ENCODE measurements around the gene CHD2. TPM values are rescaled to one million over a fixed set of nuclear protein-coding genes. Genes with fewer than 3 reads are reported as not detected.

Gene CHD2
- total RNA-seq, 1 donor from 2014 or later, result 93.4 TPM

- DNase-seq (ENCODE audit: low read depth, low spot score), result no peak
- Mint-ChIP-seq H3K4me3 (no peak overlapping the region), H3K36me3 (ENCODE audit: low read depth) (peaks cover 17% of the 10 kb centered on the region), H3K4me1 (peaks cover 26% of the 10 kb centered on the region), H3K27ac (ENCODE audit: unreplicated experiment) (no peak overlapping the region), H3K9me3 (peaks cover 2% of the 10 kb centered on the region), H3K27me3 (ENCODE audit: low read depth) (peaks cover 3% of the 10 kb centered on the region)
- TF ChIP-seq CTCF (conservative IDR thresholded peaks at IDR 0.05), result no peak
These were observed 21.3 kb downstream of the CHD2 start for GRCh38 chr15:92921215-92922131.

DNA sequence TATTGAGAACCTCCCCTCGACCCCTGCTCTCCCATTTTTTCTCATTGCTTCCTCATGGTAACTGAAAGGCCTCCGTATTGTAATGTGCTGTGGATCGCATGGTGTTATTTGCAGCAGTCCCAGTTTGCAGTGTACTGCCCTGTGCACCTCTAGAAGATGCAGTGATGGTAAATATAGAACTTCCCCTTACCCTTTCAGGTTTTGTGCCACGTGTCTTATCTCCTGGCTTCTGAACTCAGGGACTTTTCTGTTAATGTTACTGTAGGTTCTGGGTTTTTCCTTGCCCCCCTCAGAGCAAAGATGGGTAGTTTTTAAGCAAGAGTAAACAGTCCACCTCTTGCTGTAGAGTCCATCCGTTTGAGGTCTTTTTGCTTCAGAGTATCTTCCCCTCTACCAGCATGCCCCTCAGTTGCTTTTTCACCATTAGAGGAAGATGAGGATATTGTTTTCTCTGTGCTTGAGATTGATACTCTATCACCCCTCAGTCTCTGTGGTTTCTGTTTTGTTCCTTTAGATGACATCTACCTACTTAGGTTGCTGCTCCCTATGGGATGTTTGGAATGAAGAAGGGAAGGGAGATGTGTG, 22.4 kb downstream of the CHD2 start:
- TF ChIP-seq CTCF (conservative IDR thresholded peaks at IDR 0.05), result no peak
- Mint-ChIP-seq H3K4me3 (no peak overlapping the region), H3K36me3 (ENCODE audit: low read depth) (peaks cover 17% of the 10 kb centered on the region), H3K9me3 (peaks cover 2% of the 10 kb centered on the region), H3K27me3 (ENCODE audit: low read depth) (peaks cover 3% of the 10 kb centered on the region), H3K4me1 (peaks cover 24% of the 10 kb centered on the region), H3K27ac (ENCODE audit: unreplicated experiment) (peak overlapping the region; percentile 32)
- DNase-seq (ENCODE audit: low read depth, low spot score), result no peak

DNA sequence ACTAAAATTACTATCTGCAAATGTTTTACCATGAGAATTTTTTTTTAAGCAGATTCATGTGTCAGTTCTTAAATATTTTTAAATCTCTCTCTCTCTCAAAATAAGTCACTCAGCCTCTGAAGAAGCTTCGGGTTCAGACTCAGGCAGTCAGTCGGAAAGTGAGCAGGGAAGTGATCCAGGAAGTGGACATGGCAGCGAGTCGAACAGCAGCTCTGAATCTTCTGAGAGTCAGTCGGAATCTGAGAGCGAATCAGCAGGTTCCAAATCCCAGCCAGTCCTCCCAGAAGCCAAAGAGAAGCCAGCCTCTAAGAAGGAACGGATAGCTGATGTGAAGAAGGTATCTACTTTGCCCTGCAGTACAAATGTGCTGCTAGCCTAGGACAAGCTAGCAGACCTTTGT, 24.1 kb downstream of the CHD2 start:
- DNase-seq (ENCODE audit: low read depth, low spot score), result no peak
- peaks cover 19% of the 10 kb centered on the region for H3K36me3 Mint-ChIP-seq (ENCODE audit: low read depth)
- TF ChIP-seq CTCF (conservative IDR thresholded peaks at IDR 0.05), result no peak
- no peak overlapping the region for H3K27ac Mint-ChIP-seq (ENCODE audit: unreplicated experiment)
- H3K4me3 Mint-ChIP-seq, result no peak overlapping the region
- no peaks in the 10 kb centered on the region for H3K27me3 Mint-ChIP-seq (ENCODE audit: low read depth)
- peaks cover 23% of the 10 kb centered on the region for H3K4me1 Mint-ChIP-seq
- H3K9me3 Mint-ChIP-seq, result no peaks in the 10 kb centered on the region

DNA sequence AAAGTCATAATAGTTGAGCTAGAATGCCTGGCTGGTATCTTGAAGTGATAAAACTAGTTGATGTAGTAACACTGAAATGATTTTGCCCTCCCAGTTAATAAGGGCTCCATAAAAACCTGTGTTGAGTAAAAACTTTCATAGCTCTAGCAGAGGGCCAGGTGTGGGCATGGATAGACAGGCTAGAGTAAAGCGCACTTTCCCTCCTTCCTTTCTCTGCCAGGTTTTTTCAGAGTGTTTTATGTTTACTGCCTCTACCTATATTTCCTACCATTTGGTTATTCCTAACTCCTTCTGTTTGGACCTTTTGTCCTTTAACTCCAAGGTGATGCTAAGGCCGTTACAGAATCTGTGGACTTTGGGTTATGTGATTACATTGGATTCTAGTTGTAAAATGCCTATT, 25.3 kb downstream of the CHD2 start:
- Mint-ChIP-seq H3K4me1 (peaks cover 16% of the 10 kb centered on the region), H3K27me3 (ENCODE audit: low read depth) (no peaks in the 10 kb centered on the region), H3K4me3 (no peak overlapping the region), H3K9me3 (no peaks in the 10 kb centered on the region), H3K27ac (ENCODE audit: unreplicated experiment) (no peak overlapping the region), H3K36me3 (ENCODE audit: low read depth) (peaks cover 19% of the 10 kb centered on the region)
- DNase-seq (ENCODE audit: low read depth, low spot score), result no peak
- no peak for TF ChIP-seq CTCF (conservative IDR thresholded peaks at IDR 0.05)

DNA sequence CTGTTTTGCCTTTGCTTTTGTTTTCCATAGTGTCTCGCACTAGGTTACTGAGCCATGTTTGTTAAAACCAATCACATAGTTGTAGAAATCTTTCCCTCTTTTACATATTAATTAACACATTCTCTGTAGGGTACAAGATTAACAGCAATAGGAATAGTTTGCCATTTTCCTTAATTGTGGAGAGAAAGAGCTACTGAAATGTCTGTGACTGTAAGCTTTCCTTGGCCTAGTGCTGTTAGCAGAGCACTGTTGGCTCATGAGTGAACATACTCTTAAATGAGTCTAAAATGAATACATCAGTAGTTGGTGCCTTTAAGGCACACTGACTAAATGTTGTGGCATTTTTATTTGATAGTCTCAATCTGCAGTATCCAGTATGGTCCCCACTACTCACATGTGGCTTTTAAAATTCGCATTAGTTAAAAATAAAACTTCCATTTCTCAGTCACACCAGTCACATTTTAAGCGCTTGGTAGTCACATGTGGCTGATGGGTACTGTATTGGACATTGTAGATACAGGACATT, 28.2 kb downstream of the CHD2 start:
- Mint-ChIP-seq H3K9me3 (no peaks in the 10 kb centered on the region), H3K27me3 (ENCODE audit: low read depth) (no peaks in the 10 kb centered on the region), H3K27ac (ENCODE audit: unreplicated experiment) (peak overlapping the region; percentile 3), H3K4me3 (no peak overlapping the region), H3K36me3 (ENCODE audit: low read depth) (peaks cover 25% of the 10 kb centered on the region), H3K4me1 (peaks cover 5% of the 10 kb centered on the region)
- DNase-seq (ENCODE audit: low read depth, low spot score), result no peak
- TF ChIP-seq CTCF (conservative IDR thresholded peaks at IDR 0.05), result no peak

All from neural crest cell (in vitro differentiated cells).